ENCODE results near the gene ZNF385B.

ZNF385B gene

GRCh38 chr2:179512281-179513035 lies 349.0 kb downstream of the ZNF385B start:
- no peaks in the 10 kb centered on the region for H3K27me3 ChIP-seq (ENCODE audit: control insufficient read depth, insufficient read depth, low read length)
- no peaks in the 10 kb centered on the region for H3K4me1 ChIP-seq (ENCODE audit: control insufficient read depth, insufficient read depth, low read length)
- no peak overlapping the region for H3K9ac ChIP-seq (ENCODE audit: low read length)
- no peaks in the 10 kb centered on the region for H3K9me3 ChIP-seq (ENCODE audit: control insufficient read depth, low read length)
- H3K4me3 ChIP-seq (ENCODE audit: low read length) = no peak overlapping the region
- H3K36me3 ChIP-seq (ENCODE audit: control insufficient read depth, insufficient read depth, low read length) = no peaks in the 10 kb centered on the region

GRCh38 chr2:179511105-179511789 lies 350.2 kb downstream of the ZNF385B start:
- no peak overlapping the region for H3K9ac ChIP-seq (ENCODE audit: low read length)
- no peak overlapping the region for H3K4me3 ChIP-seq (ENCODE audit: low read length)
- no peaks in the 10 kb centered on the region for H3K9me3 ChIP-seq (ENCODE audit: control insufficient read depth, low read length)
- H3K27me3 ChIP-seq (ENCODE audit: control insufficient read depth, insufficient read depth, low read length) = no peaks in the 10 kb centered on the region
- H3K36me3 ChIP-seq (ENCODE audit: control insufficient read depth, insufficient read depth, low read length) = no peaks in the 10 kb centered on the region
- no peaks in the 10 kb centered on the region for H3K4me1 ChIP-seq (ENCODE audit: control insufficient read depth, insufficient read depth, low read length)

- Histone ChIP-seq H3K4me1 (ENCODE audit: control insufficient read depth, insufficient read depth, low read length) (no peaks in the 10 kb centered on the region), H3K27me3 (ENCODE audit: control insufficient read depth, insufficient read depth, low read length) (no peaks in the 10 kb centered on the region), H3K9ac (ENCODE audit: low read length) (no peak overlapping the region), H3K4me3 (ENCODE audit: low read length) (no peak overlapping the region), H3K36me3 (ENCODE audit: control insufficient read depth, insufficient read depth, low read length) (no peaks in the 10 kb centered on the region), H3K9me3 (ENCODE audit: control insufficient read depth, low read length) (no peaks in the 10 kb centered on the region)
These were observed 366.1 kb downstream of the ZNF385B start for GRCh38 chr2:179495315-179495714.

GRCh38 chr2:179488563-179488962 lies 372.8 kb downstream of the ZNF385B start:
- no peak overlapping the region for H3K9ac ChIP-seq (ENCODE audit: low read length)
- no peaks in the 10 kb centered on the region for H3K9me3 ChIP-seq (ENCODE audit: control insufficient read depth, low read length)
- no peaks in the 10 kb centered on the region for H3K4me1 ChIP-seq (ENCODE audit: control insufficient read depth, insufficient read depth, low read length)
- no peaks in the 10 kb centered on the region for H3K36me3 ChIP-seq (ENCODE audit: control insufficient read depth, insufficient read depth, low read length)
- no peaks in the 10 kb centered on the region for H3K27me3 ChIP-seq (ENCODE audit: control insufficient read depth, insufficient read depth, low read length)
- H3K4me3 ChIP-seq (ENCODE audit: low read length) = no peak overlapping the region

GRCh38 chr2:179487010-179487731 lies 374.2 kb downstream of the ZNF385B start:
- Histone ChIP-seq H3K36me3 (ENCODE audit: control insufficient read depth, insufficient read depth, low read length) (no peaks in the 10 kb centered on the region), H3K9ac (ENCODE audit: low read length) (no peak overlapping the region), H3K4me1 (ENCODE audit: control insufficient read depth, insufficient read depth, low read length) (no peaks in the 10 kb centered on the region), H3K9me3 (ENCODE audit: control insufficient read depth, low read length) (no peaks in the 10 kb centered on the region), H3K4me3 (ENCODE audit: low read length) (no peak overlapping the region), H3K27me3 (ENCODE audit: control insufficient read depth, insufficient read depth, low read length) (no peaks in the 10 kb centered on the region)

- H3K36me3 ChIP-seq (ENCODE audit: control insufficient read depth, insufficient read depth, low read length) = no peaks in the 10 kb centered on the region
- no peaks in the 10 kb centered on the region for H3K9me3 ChIP-seq (ENCODE audit: control insufficient read depth, low read length)
- no peak overlapping the region for H3K4me3 ChIP-seq (ENCODE audit: low read length)
- H3K27me3 ChIP-seq (ENCODE audit: control insufficient read depth, insufficient read depth, low read length) = no peaks in the 10 kb centered on the region
- H3K9ac ChIP-seq (ENCODE audit: low read length) = no peak overlapping the region
- no peaks in the 10 kb centered on the region for H3K4me1 ChIP-seq (ENCODE audit: control insufficient read depth, insufficient read depth, low read length)
These were observed 378.3 kb downstream of the ZNF385B start for GRCh38 chr2:179483131-179483530.

GRCh38 chr2:179479947-179480346 lies 381.5 kb downstream of the ZNF385B start:
- no peak overlapping the region for H3K4me3 ChIP-seq (ENCODE audit: low read length)

GRCh38 chr2:179478771-179479170 lies 382.6 kb downstream of the ZNF385B start:
- no peaks in the 10 kb centered on the region for H3K27me3 ChIP-seq (ENCODE audit: control insufficient read depth, insufficient read depth, low read length)
- H3K4me1 ChIP-seq (ENCODE audit: control insufficient read depth, insufficient read depth, low read length) = no peaks in the 10 kb centered on the region
- H3K9me3 ChIP-seq (ENCODE audit: control insufficient read depth, low read length) = no peaks in the 10 kb centered on the region
- H3K9ac ChIP-seq (ENCODE audit: low read length) = no peak overlapping the region
- no peaks in the 10 kb centered on the region for H3K36me3 ChIP-seq (ENCODE audit: control insufficient read depth, insufficient read depth, low read length)
- no peak overlapping the region for H3K4me3 ChIP-seq (ENCODE audit: low read length)

More at GRCh38 chr2:179479947-179480346, 381.5 kb downstream of the ZNF385B start:
- Histone ChIP-seq H3K4me1 (ENCODE audit: control insufficient read depth, insufficient read depth, low read length) (no peaks in the 10 kb centered on the region), H3K27me3 (ENCODE audit: control insufficient read depth, insufficient read depth, low read length) (no peaks in the 10 kb centered on the region), H3K9ac (ENCODE audit: low read length) (no peak overlapping the region), H3K36me3 (ENCODE audit: control insufficient read depth, insufficient read depth, low read length) (no peaks in the 10 kb centered on the region), H3K9me3 (ENCODE audit: control insufficient read depth, low read length) (no peaks in the 10 kb centered on the region)

GRCh38 chr2:179470992-179471391 lies 390.4 kb downstream of the ZNF385B start:
- no peaks in the 10 kb centered on the region for H3K27me3 ChIP-seq (ENCODE audit: control insufficient read depth, insufficient read depth, low read length)

GRCh38 chr2:179470089-179470488 lies 391.3 kb downstream of the ZNF385B start:
- no peaks in the 10 kb centered on the region for H3K4me1 ChIP-seq (ENCODE audit: control insufficient read depth, insufficient read depth, low read length)
- no peak overlapping the region for H3K4me3 ChIP-seq (ENCODE audit: low read length)
- no peak overlapping the region for H3K9ac ChIP-seq (ENCODE audit: low read length)
- no peaks in the 10 kb centered on the region for H3K9me3 ChIP-seq (ENCODE audit: control insufficient read depth, low read length)
- no peaks in the 10 kb centered on the region for H3K36me3 ChIP-seq (ENCODE audit: control insufficient read depth, insufficient read depth, low read length)
- no peaks in the 10 kb centered on the region for H3K27me3 ChIP-seq (ENCODE audit: control insufficient read depth, insufficient read depth, low read length)

More at GRCh38 chr2:179470992-179471391, 390.4 kb downstream of the ZNF385B start:
- Histone ChIP-seq H3K9ac (ENCODE audit: low read length) (no peak overlapping the region), H3K4me3 (ENCODE audit: low read length) (no peak overlapping the region), H3K36me3 (ENCODE audit: control insufficient read depth, insufficient read depth, low read length) (no peaks in the 10 kb centered on the region), H3K9me3 (ENCODE audit: control insufficient read depth, low read length) (no peaks in the 10 kb centered on the region), H3K4me1 (ENCODE audit: control insufficient read depth, insufficient read depth, low read length) (no peaks in the 10 kb centered on the region)

GRCh38 chr2:179467960-179468359 lies 393.5 kb downstream of the ZNF385B start:
- no peaks in the 10 kb centered on the region for H3K36me3 ChIP-seq (ENCODE audit: control insufficient read depth, insufficient read depth, low read length)
- H3K4me1 ChIP-seq (ENCODE audit: control insufficient read depth, insufficient read depth, low read length) = no peaks in the 10 kb centered on the region
- H3K4me3 ChIP-seq (ENCODE audit: low read length) = no peak overlapping the region
- no peaks in the 10 kb centered on the region for H3K9me3 ChIP-seq (ENCODE audit: control insufficient read depth, low read length)
- H3K9ac ChIP-seq (ENCODE audit: low read length) = no peak overlapping the region
- H3K27me3 ChIP-seq (ENCODE audit: control insufficient read depth, insufficient read depth, low read length) = no peaks in the 10 kb centered on the region

- Histone ChIP-seq H3K9me3 (ENCODE audit: control insufficient read depth, low read length) (no peaks in the 10 kb centered on the region), H3K36me3 (ENCODE audit: control insufficient read depth, insufficient read depth, low read length) (no peaks in the 10 kb centered on the region), H3K9ac (ENCODE audit: low read length) (no peak overlapping the region), H3K4me1 (ENCODE audit: control insufficient read depth, insufficient read depth, low read length) (no peaks in the 10 kb centered on the region), H3K27me3 (ENCODE audit: control insufficient read depth, insufficient read depth, low read length) (no peaks in the 10 kb centered on the region), H3K4me3 (ENCODE audit: low read length) (no peak overlapping the region)
These were observed 394.3 kb downstream of the ZNF385B start for GRCh38 chr2:179467111-179467510.

All from mucosa of stomach (tissue), 1 donor.